Measurements from ENCODE around the gene TJP2.

DNA sequence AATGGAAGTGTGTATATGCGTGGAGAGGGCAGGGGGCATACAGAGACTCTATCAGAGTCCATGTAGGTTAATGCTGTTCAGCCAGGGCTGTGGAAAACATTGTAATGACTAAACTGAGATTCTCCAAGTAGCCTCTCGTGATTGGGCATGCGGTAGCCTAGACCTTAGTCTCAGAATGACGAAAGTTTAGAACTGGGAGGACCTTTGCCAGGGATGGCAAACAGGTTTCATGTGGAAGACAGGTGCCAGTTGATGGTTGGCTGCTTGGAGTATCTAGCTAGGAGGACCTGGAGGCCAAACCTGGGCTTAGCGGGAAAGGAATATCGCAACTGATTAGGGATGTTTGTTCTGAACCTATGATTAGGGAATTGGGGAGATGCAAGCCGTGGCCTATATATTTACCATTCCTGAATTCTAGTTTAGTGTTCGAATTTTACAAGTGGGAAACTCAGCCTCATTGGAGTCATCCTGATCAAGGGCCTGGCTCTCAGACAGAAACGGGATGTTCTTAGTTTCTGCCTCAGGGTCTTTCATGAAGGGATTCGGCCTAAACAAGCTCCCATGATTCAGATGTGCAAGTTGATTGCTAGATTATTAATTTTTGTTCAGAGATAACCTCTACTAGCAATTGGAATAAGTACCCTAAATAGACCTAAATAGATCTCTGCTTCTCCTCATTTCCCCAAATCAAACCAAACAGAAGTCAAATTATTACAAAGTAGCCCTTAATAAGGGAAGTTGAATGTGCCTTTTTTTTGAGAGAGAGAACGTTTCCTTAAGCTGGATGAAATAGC lies 26.8 kb upstream of the TJP2 start:
- TF ChIP-seq, protein P1, sequence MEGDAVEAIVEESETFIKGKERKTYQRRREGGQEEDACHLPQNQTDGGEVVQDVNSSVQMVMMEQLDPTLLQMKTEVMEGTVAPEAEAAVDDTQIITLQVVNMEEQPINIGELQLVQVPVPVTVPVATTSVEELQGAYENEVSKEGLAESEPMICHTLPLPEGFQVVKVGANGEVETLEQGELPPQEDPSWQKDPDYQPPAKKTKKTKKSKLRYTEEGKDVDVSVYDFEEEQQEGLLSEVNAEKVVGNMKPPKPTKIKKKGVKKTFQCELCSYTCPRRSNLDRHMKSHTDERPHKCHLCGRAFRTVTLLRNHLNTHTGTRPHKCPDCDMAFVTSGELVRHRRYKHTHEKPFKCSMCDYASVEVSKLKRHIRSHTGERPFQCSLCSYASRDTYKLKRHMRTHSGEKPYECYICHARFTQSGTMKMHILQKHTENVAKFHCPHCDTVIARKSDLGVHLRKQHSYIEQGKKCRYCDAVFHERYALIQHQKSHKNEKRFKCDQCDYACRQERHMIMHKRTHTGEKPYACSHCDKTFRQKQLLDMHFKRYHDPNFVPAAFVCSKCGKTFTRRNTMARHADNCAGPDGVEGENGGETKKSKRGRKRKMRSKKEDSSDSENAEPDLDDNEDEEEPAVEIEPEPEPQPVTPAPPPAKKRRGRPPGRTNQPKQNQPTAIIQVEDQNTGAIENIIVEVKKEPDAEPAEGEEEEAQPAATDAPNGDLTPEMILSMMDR (IDR thresholded peaks at IDR 0.05) = no peak
- TF ChIP-seq POLR2A (IDR thresholded peaks at IDR 0.05) = no peak
